Left lung (tissue), 10 donors: ENCODE data around the gene VWCE. TPM values are rescaled to one million over a fixed set of nuclear protein-coding genes. Genes with fewer than 3 reads are reported as not detected.

ENCODE experiments used
- ATAC-seq: fragments of 200-7000 bp; cut with Tn5 transposase; one replicate; pipeline ENCODE4 v1.9.1; 2020; ENCODE audit warnings: moderate library complexity
- DNase-seq, 4 donors: peaks; one replicate each; pipeline ENCODE4 v3.0.0-alpha.2; 2013 to 2020
- H3K27ac ChIP-seq, 2 donors: fragments of 200-600 bp; sonication (generic) in 1 of 2; one replicate each; pipeline versions ENCODE4 v1.5.0 to v1.8.0; 2020 to 2021
- H3K27me3 ChIP-seq, 2 donors: fragments of 200-600 bp; sonication (generic) in 1 of 2; one replicate each; pipeline versions ENCODE4 v1.5.0 to v1.8.0; 2020 to 2021
- H3K36me3 ChIP-seq, 2 donors: fragments of 200-600 bp; sonication (generic) in 1 of 2; one replicate each; pipeline versions ENCODE4 v1.5.0 to v1.8.0; 2020 to 2021
- H3K4me1 ChIP-seq, 2 donors: fragments of 200-600 bp; one replicate each; pipeline ENCODE4 v1.8.0; 2021
- H3K4me3 ChIP-seq, 2 donors: fragments of 200-600 bp; sonication (generic) in 1 of 2; one replicate each; pipeline versions ENCODE4 v1.5.0 to v1.8.0; 2020 to 2021; ENCODE audit warnings: mild to moderate bottlenecking in 1 of 2
- H3K9me3 ChIP-seq, 2 donors: fragments of 200-600 bp; sonication (generic) in 1 of 2; one replicate each; pipeline versions ENCODE4 v1.5.0 to v1.8.0; 2020 to 2021
- intact Hi-C, 2 donors: fragments of 100-400 bp; cut with DNase I; formaldehyde crosslinking; loops; one replicate each; pipeline versions ENCODE4 v1.11.2 to v1.14.2; 2022
- polyA plus RNA-seq, 6 donors: library from polyadenylated mRNA; unstranded; fragments of 120-200 nt; gene quantifications; one replicate each; pipeline ENCODE4 v1.2.1, GENCODE V29; 2013; ENCODE audit not compliant: insufficient read length in 6 of 6
- total RNA-seq, 2 donors: library from RNA; stranded (reverse); fragmentation: NEBNext Ultra II Directional; extraction: Animal tissue kit (Norgen Biotek cat#: 25700); gene quantifications; one replicate each; pipeline ENCODE4 v1.2.1, GENCODE V29; 2021
- TF ChIP-seq, protein P1 (sequence below), 2 donors: fragments of 200-600 bp; sonication (generic) in 1 of 2; IDR thresholded peaks; one replicate each; pipeline versions ENCODE4 v1.5.0 to v1.8.0; 2021; ENCODE audit warnings: antibody characterized with exemption in 2 of 2
- donor health status: DM: no; HTN: yes; CAD: no.
- donor health status: DM: no; HTN: no; CAD: no.

The VWCE gene
- total and polyA plus RNA-seq, 8 donors: 0.55 to 3.6 (median 1.8) TPM

GRCh38 chr11:61293867-61294716 is 1.0 kb downstream of the VWCE start:
- Histone ChIP-seq H3K36me3 (peaks cover 0 to 19% of the 10 kb centered on the region in 2 donors), H3K27ac (no peak overlapping the region), H3K4me3 (peak overlapping the region; percentile 40 to 44), H3K9me3 (no peaks in the 10 kb centered on the region), H3K27me3 (peaks cover 5 to 59% of the 10 kb centered on the region in 2 donors), H3K4me1 (peaks cover 16 to 42% of the 10 kb centered on the region in 2 donors)
- intact Hi-C loops: no loop called here
- peak in 3 of 4 donors; percentile 44 to 80 (median 75) for DNase-seq
- TF ChIP-seq, protein P1, sequence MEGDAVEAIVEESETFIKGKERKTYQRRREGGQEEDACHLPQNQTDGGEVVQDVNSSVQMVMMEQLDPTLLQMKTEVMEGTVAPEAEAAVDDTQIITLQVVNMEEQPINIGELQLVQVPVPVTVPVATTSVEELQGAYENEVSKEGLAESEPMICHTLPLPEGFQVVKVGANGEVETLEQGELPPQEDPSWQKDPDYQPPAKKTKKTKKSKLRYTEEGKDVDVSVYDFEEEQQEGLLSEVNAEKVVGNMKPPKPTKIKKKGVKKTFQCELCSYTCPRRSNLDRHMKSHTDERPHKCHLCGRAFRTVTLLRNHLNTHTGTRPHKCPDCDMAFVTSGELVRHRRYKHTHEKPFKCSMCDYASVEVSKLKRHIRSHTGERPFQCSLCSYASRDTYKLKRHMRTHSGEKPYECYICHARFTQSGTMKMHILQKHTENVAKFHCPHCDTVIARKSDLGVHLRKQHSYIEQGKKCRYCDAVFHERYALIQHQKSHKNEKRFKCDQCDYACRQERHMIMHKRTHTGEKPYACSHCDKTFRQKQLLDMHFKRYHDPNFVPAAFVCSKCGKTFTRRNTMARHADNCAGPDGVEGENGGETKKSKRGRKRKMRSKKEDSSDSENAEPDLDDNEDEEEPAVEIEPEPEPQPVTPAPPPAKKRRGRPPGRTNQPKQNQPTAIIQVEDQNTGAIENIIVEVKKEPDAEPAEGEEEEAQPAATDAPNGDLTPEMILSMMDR (IDR thresholded peaks at IDR 0.05): no peak
- peak; percentile 55 for ATAC-seq

- ATAC-seq (no peak), DNase-seq (no peak)
- Histone ChIP-seq H3K4me3 (no peak overlapping the region), H3K27me3 (peaks cover 5 to 59% of the 10 kb centered on the region in 2 donors), H3K9me3 (no peaks in the 10 kb centered on the region), H3K36me3 (peaks cover 0 to 2% of the 10 kb centered on the region in 2 donors), H3K27ac (no peak overlapping the region), H3K4me1 (peaks cover 12 to 33% of the 10 kb centered on the region in 2 donors)
- TF ChIP-seq, protein P1 (IDR thresholded peaks at IDR 0.05): no peak
- intact Hi-C loops: no loop called here
Observed at GRCh38 chr11:61292356-61292755, 2.8 kb downstream of the VWCE start.

GRCh38 chr11:61290905-61291690 is 4.0 kb downstream of the VWCE start:
- ATAC-seq (no peak), DNase-seq (no peak)
- peaks cover 10 to 27% of the 10 kb centered on the region in 2 donors for H3K4me1 ChIP-seq
- TF ChIP-seq, protein P1 (IDR thresholded peaks at IDR 0.05): no peak
- no peaks in the 10 kb centered on the region for H3K36me3 ChIP-seq
- H3K27me3 ChIP-seq: peaks cover 5 to 54% of the 10 kb centered on the region in 2 donors
- no peaks in the 10 kb centered on the region for H3K9me3 ChIP-seq
- intact Hi-C loops: no loop called here
- no peak overlapping the region for H3K4me3 ChIP-seq
- H3K27ac ChIP-seq: no peak overlapping the region

- TF ChIP-seq, protein P1 (IDR thresholded peaks at IDR 0.05): no peak
- Histone ChIP-seq H3K9me3 (no peaks in the 10 kb centered on the region), H3K4me1 (no peaks in the 10 kb centered on the region), H3K27ac (no peak overlapping the region), H3K4me3 (no peak overlapping the region), H3K27me3 (peaks cover 0 to 18% of the 10 kb centered on the region in 2 donors), H3K36me3 (no peaks in the 10 kb centered on the region)
- DNase-seq: no peak
- intact Hi-C loops: no loop called here
- ATAC-seq: no peak
Observed at GRCh38 chr11:61287338-61287977, 7.7 kb downstream of the VWCE start.
